ENCODE data around the gene OVOL1.

DNA sequence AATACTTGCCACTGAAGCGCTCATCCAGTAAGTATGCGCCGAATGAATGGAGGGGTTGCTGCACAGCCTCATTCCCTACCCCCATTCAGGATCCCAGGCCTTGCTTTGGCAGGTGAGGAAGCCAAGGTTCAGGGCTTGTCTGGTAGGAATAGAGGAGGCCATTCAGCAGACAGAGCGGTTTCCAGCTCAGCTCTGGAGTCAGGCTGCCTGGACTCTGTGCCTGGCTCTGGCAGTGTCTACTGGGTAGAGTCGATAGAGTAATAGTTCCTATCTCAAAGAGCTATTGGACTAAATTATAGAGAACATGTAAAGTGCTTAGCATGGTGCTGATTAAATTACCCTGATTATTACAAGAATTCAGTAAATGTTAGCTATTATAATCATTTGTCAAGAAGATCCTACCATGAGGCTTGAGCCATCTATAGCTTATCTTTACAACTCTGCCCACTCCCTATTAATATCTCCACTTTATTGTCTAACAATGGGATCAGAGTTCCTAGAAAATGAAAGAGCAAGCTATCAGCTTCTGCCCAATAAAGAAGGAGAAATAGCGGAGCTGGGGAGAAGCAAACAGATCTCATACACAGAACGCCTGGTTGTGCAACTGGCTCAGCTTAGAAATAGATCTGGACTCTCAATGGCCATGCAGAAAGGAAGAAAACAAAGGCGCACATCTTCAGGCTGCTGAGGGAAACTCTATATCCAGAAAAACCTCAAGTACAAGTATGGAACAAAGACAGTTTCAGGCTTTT is 40.3 kb downstream of the OVOL1 start:
- TF ChIP-seq, protein P1, sequence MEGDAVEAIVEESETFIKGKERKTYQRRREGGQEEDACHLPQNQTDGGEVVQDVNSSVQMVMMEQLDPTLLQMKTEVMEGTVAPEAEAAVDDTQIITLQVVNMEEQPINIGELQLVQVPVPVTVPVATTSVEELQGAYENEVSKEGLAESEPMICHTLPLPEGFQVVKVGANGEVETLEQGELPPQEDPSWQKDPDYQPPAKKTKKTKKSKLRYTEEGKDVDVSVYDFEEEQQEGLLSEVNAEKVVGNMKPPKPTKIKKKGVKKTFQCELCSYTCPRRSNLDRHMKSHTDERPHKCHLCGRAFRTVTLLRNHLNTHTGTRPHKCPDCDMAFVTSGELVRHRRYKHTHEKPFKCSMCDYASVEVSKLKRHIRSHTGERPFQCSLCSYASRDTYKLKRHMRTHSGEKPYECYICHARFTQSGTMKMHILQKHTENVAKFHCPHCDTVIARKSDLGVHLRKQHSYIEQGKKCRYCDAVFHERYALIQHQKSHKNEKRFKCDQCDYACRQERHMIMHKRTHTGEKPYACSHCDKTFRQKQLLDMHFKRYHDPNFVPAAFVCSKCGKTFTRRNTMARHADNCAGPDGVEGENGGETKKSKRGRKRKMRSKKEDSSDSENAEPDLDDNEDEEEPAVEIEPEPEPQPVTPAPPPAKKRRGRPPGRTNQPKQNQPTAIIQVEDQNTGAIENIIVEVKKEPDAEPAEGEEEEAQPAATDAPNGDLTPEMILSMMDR (IDR thresholded peaks at IDR 0.05): no peak
- TF ChIP-seq EZH2 (IDR thresholded peaks at IDR 0.05; ENCODE audit: borderline replicate concordance, insufficient read depth, low read depth, low read length, poor library complexity, severe bottlenecking): no peak
